GM19025 (cell line): ENCODE measurements around the gene FBXL4.

Experiments used
- ATAC-seq: cut with Tn5 transposase; IDR thresholded peaks from one replicate; pipeline ENCODE4 v1.9.1; 2021; ENCODE audit warnings: mild to moderate bottlenecking, low read depth, moderate library complexity; ENCODE audit not compliant: unreplicated experiment

The FBXL4 gene

GRCh38 chr6:98894810-98895209 lies 52.9 kb downstream of the FBXL4 start:
- ATAC-seq: no peak

- no peak for ATAC-seq
Measured at GRCh38 chr6:98887650-98888049, 60.1 kb downstream of the FBXL4 start.

GRCh38 chr6:98885330-98885729 lies 62.4 kb downstream of the FBXL4 start:
- ATAC-seq: no peak

GRCh38 chr6:98880486-98880885 lies 67.3 kb downstream of the FBXL4 start:
- peak; percentile 93 for ATAC-seq

GRCh38 chr6:98877250-98877649 lies 70.5 kb downstream of the FBXL4 start:
- ATAC-seq: no peak

- no peak for ATAC-seq
Measured at GRCh38 chr6:98875375-98875774, 72.4 kb downstream of the FBXL4 start.

GRCh38 chr6:98871821-98872220 lies 75.9 kb downstream of the FBXL4 start:
- ATAC-seq: no peak

- ATAC-seq: no peak
Measured at GRCh38 chr6:98871057-98871456, 76.7 kb downstream of the FBXL4 start.

GRCh38 chr6:98864497-98864896 lies 83.2 kb downstream of the FBXL4 start:
- no peak for ATAC-seq

- no peak for ATAC-seq
Measured at GRCh38 chr6:98848539-98849242, 99.1 kb downstream of the FBXL4 start.

GRCh38 chr6:98847779-98848538 lies 99.8 kb downstream of the FBXL4 start:
- ATAC-seq: no peak

GRCh38 chr6:98847416-98847778 lies 100.3 kb downstream of the FBXL4 start:
- no peak for ATAC-seq

- no peak for ATAC-seq
Measured at GRCh38 chr6:98846021-98846380, 101.7 kb downstream of the FBXL4 start.

- ATAC-seq: peak; percentile 46
Measured at GRCh38 chr6:98845211-98846020, 102.3 kb downstream of the FBXL4 start.

- ATAC-seq: no peak
Measured at GRCh38 chr6:98844244-98845210, 103.2 kb downstream of the FBXL4 start.

- ATAC-seq: no peak
Measured at GRCh38 chr6:98843271-98844243, 104.2 kb downstream of the FBXL4 start.

GRCh38 chr6:98842342-98843180 lies 105.2 kb downstream of the FBXL4 start:
- ATAC-seq: no peak
